IMR-90 (cell line): ENCODE data around the gene CPEB3. TPM values are rescaled to one million over a fixed set of nuclear protein-coding genes. Genes with fewer than 3 reads are reported as not detected.

Experiments
- ATAC-seq: fragments of 200-7000 bp; cut with Tn5 transposase; 2 replicates; pipeline ENCODE4 v1.9.1; 2020; ENCODE audit warnings: low read depth, mild to moderate bottlenecking, moderate library complexity
- BruUV-seq: library from RNA; stranded (reverse); fragments of 400-500 nt; replicated peaks from 2 replicates; lab custom pipeline; 2021; lab: Mats Ljungman, UMichigan
- CTCF ChIA-PET: fragments of 300-600 bp; formaldehyde crosslinking; extraction: SDS; loops from one replicate; lab custom pipeline; 2021; ENCODE audit warnings: antibody characterized with exemption; lab: Yijun Ruan, JAX
- POLR2A ChIA-PET: fragments of 300-600 bp; sonication (Branson Sonifier 250); formaldehyde crosslinking; loops from one replicate; lab custom pipeline; 2022; ENCODE audit warnings: antibody characterized with exemption; ENCODE audit not compliant: unreplicated experiment; lab: Charles Lee
- DNase-seq: peaks from one replicate; pipeline ENCODE4 v3.0.0; 2013
- H2AFZ ChIP-seq: replicated peaks from 2 replicates; pipeline ENCODE3; 2013; ENCODE audit warnings: low read length, mild to moderate bottlenecking; ENCODE audit not compliant: poor library complexity
- H2AK5ac ChIP-seq: 2 replicates; pipeline ENCODE4 v1.6.1; 2013; ENCODE audit warnings: low read depth, low read length, inconsistent platforms
- H2AK9ac ChIP-seq: replicated peaks from 2 replicates; pipeline ENCODE3; 2013; ENCODE audit warnings: mild to moderate bottlenecking, low read depth, low read length, moderate library complexity; ENCODE audit not compliant: poor library complexity
- H2BK120ac ChIP-seq: 2 replicates; pipeline ENCODE4 v1.6.1; 2013; ENCODE audit warnings: low read depth, low read length, inconsistent platforms
- H2BK15ac ChIP-seq: 3 replicates; pipeline ENCODE4 v1.6.1; 2013; ENCODE audit warnings: low read depth, low read length, inconsistent platforms
- H2BK20ac ChIP-seq: 2 replicates; pipeline ENCODE4 v1.6.1; 2013; ENCODE audit warnings: low read depth, mild to moderate bottlenecking, inconsistent platforms, low read length, moderate library complexity
- H2BK5ac ChIP-seq: 2 replicates; pipeline ENCODE4 v1.6.1; 2013; ENCODE audit warnings: mild to moderate bottlenecking, low read depth, low read length, inconsistent platforms; ENCODE audit not compliant: poor library complexity, severe bottlenecking
- H3K14ac ChIP-seq: replicated peaks from 2 replicates; pipeline ENCODE4 v1.6.1; 2013; ENCODE audit warnings: low read depth, low read length, inconsistent platforms
- H3K18ac ChIP-seq: 2 replicates; pipeline ENCODE4 v1.6.1; 2013; ENCODE audit warnings: low read depth, low read length, control low read depth
- H3K23ac ChIP-seq: 2 replicates; pipeline ENCODE4 v1.6.1; 2013; ENCODE audit warnings: low read depth, low read length, inconsistent platforms
- H3K27ac ChIP-seq: 2 replicates; pipeline ENCODE4 v1.5.1; 2013; ENCODE audit warnings: mild to moderate bottlenecking, control low read depth, low read length; ENCODE audit not compliant: insufficient read depth
- H3K27me3 ChIP-seq: 2 replicates; pipeline ENCODE4 v1.6.1; 2013; ENCODE audit warnings: low read length; ENCODE audit not compliant: control insufficient read depth, insufficient read depth
- H3K36me3 ChIP-seq: 2 replicates; pipeline ENCODE4 v1.6.1; 2013; ENCODE audit warnings: low read length, mixed read lengths; ENCODE audit not compliant: control insufficient read depth, insufficient read depth
- H3K4ac ChIP-seq: 2 replicates; pipeline ENCODE4 v1.6.1; 2013; ENCODE audit warnings: low read depth, low read length, inconsistent platforms
- H3K4me1 ChIP-seq: 2 replicates; pipeline ENCODE4 v1.6.1; 2013; ENCODE audit warnings: low read length, mixed read lengths; ENCODE audit not compliant: control insufficient read depth, insufficient read depth
- H3K4me2 ChIP-seq: 2 replicates; pipeline ENCODE4 v1.6.1; 2013; ENCODE audit warnings: low read depth, mild to moderate bottlenecking, control low read depth, low read length, moderate library complexity
- H3K4me3 ChIP-seq: 2 replicates; pipeline ENCODE4 v1.5.1; 2013; ENCODE audit warnings: low read depth, mild to moderate bottlenecking, control low read depth, low read length, moderate library complexity; ENCODE audit not compliant: insufficient read depth
- H3K56ac ChIP-seq: 2 replicates; pipeline ENCODE4 v1.6.1; 2013; ENCODE audit warnings: low read length, inconsistent platforms; ENCODE audit not compliant: insufficient read depth; ENCODE audit errors: extremely low read depth
- H3K79me1 ChIP-seq, 2 experiments: 2 replicates each; pipeline ENCODE4 v1.6.1; 2013; ENCODE audit warnings: low read length in 2 of 2, inconsistent platforms in 1 of 2, low read depth in 1 of 2
- H3K9ac ChIP-seq: 2 replicates; pipeline ENCODE4 v1.6.1; 2013; ENCODE audit warnings: low read depth, low read length, control low read depth
- H3K9me1 ChIP-seq: 2 replicates; pipeline ENCODE4 v1.6.1; 2013; ENCODE audit warnings: low read length, inconsistent platforms; ENCODE audit not compliant: insufficient read depth
- H3K9me3 ChIP-seq: 2 replicates; pipeline ENCODE4 v1.6.1; 2013; ENCODE audit warnings: low read length; ENCODE audit not compliant: control insufficient read depth, insufficient read depth
- H4K20me1 ChIP-seq: 2 replicates; pipeline ENCODE4 v1.6.1; 2013; ENCODE audit warnings: low read length, inconsistent platforms; ENCODE audit not compliant: insufficient read depth
- H4K5ac ChIP-seq: 2 replicates; pipeline ENCODE4 v1.6.1; 2013; ENCODE audit warnings: mild to moderate bottlenecking, low read depth, low read length, control low read depth
- H4K8ac ChIP-seq, 2 experiments: 2 replicates each; pipeline ENCODE4 v1.6.1; 2013; ENCODE audit warnings: low read depth in 2 of 2, low read length in 2 of 2, control low read depth in 1 of 2, inconsistent platforms in 1 of 2
- H4K91ac ChIP-seq: 2 replicates; pipeline ENCODE4 v1.6.1; 2013; ENCODE audit warnings: low read depth, low read length, inconsistent platforms; ENCODE audit not compliant: insufficient read depth
- MXI1 ChIP-seq: IDR thresholded peaks from 2 replicates; pipeline ENCODE4 v1.6.1; 2012; ENCODE audit warnings: low read depth, mild to moderate bottlenecking, low read length, moderate library complexity, borderline replicate concordance
- NFE2L2 ChIP-seq: fragments of 150-350 bp; IDR thresholded peaks from 2 replicates; pipeline ENCODE4 v1.6.1; 2016; ENCODE audit warnings: low read depth, mild to moderate bottlenecking, low read length
- RFX5 ChIP-seq: IDR thresholded peaks from 2 replicates; pipeline ENCODE4 v1.8.0; 2012; ENCODE audit warnings: low read depth, mild to moderate bottlenecking, low read length, moderate library complexity
- WGBS, 2 experiments: methylation state at CpG; one replicate each; pipeline versions ENCODE4 v1.1.5 to v1.1.7; 2013; ENCODE audit warnings: missing lambda C conversion rate in 2 of 2; ENCODE audit not compliant: insufficient read length in 1 of 2; ENCODE audit errors: extremely low coverage in 2 of 2; 5-methylcytosine and 5-hydroxymethylcytosine counted together
- dilution Hi-C: fragments of 300-500 bp; cut with HindIII; formaldehyde crosslinking; loops from one replicate; pipeline ENCODE4 v1.14.3; 2018; ENCODE audit warnings: low sequenced_read_pairs; ENCODE audit not compliant: unreplicated experiment
- in situ Hi-C: fragments of 300-500 bp; cut with MboI; formaldehyde crosslinking; loops from 3 replicates; pipeline ENCODE4 v1.14.3; 2019; ENCODE audit warnings: low sequenced_read_pairs, inconsistent platforms, mixed read lengths
- intact Hi-C: fragments of 100-400 bp; cut with micrococcal nuclease; formaldehyde crosslinking; loops from 2 replicates; pipeline ENCODE4 v1.10.0; 2022
- polyA plus RNA-seq, 3 experiments: library from polyadenylated mRNA; depleted of rRNA; stranded (reverse); fragments of >200 nt; gene quantifications; 2 replicates each; pipeline ENCODE4 v1.2.3, GENCODE V29; 2012; ENCODE audit warnings: low replicate concordance in 1 of 3
- total RNA-seq: library from RNA; depleted of rRNA; stranded (reverse); fragments of >200 nt; gene quantifications from 2 replicates; pipeline ENCODE4 v1.2.3, GENCODE V29; 2012
- TF ChIP-seq, protein P1 (sequence below): fragments of 150-350 bp; IDR thresholded peaks from 2 replicates; pipeline ENCODE4 v1.6.1; 2017; ENCODE audit warnings: mild to moderate bottlenecking, antibody characterized with exemption, low read length, low read depth

Gene CPEB3
- total and polyA plus RNA-seq, 2 of the 4 experiments (the other 2 are of a cell fraction) = 0.18 to 0.36 TPM

- no peak overlapping the region for H3K4me3 ChIP-seq
- H3K56ac ChIP-seq = no peak overlapping the region
- H3K36me3 ChIP-seq = no peaks in the 10 kb centered on the region
- H3K18ac ChIP-seq = no peak overlapping the region
- no peak overlapping the region for H4K8ac ChIP-seq
- no peak for TF ChIP-seq NFE2L2
- TF ChIP-seq, protein P1, sequence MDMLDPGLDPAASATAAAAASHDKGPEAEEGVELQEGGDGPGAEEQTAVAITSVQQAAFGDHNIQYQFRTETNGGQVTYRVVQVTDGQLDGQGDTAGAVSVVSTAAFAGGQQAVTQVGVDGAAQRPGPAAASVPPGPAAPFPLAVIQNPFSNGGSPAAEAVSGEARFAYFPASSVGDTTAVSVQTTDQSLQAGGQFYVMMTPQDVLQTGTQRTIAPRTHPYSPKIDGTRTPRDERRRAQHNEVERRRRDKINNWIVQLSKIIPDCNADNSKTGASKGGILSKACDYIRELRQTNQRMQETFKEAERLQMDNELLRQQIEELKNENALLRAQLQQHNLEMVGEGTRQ = no peak
- TF ChIP-seq MXI1 = no peak
- no peak for TF ChIP-seq RFX5
- H2BK5ac ChIP-seq = no peak overlapping the region
- peaks cover 8% of the 10 kb centered on the region for H4K20me1 ChIP-seq
- H3K9me3 ChIP-seq = no peaks in the 10 kb centered on the region
- H3K4me2 ChIP-seq = no peak overlapping the region
- in situ Hi-C loops = no loop called here
- CTCF ChIA-PET = interaction anchor here (0.6 to 1.1 kb wide), 3 partner anchors 11 to 1590 kb away, joined by 3 to 7 read pairs (median 4); no protein-coding TSS in a partner anchor
- no peak overlapping the region for H2AK5ac ChIP-seq
- WGBS, 2 experiments = no CpG with 5 or more reads among the region's 1 CpG
- H2BK20ac ChIP-seq = no peak overlapping the region
- peaks cover 7% of the 10 kb centered on the region for H3K9me1 ChIP-seq
- DNase-seq = no peak
- no peak for ATAC-seq
- peaks cover 8% of the 10 kb centered on the region for H3K4me1 ChIP-seq
- POLR2A ChIA-PET = no interaction called here
- no peak overlapping the region for H2AK9ac ChIP-seq
- intact Hi-C loops = no loop called here
- no TSS peak for BruUV-seq
- no peak overlapping the region for H2BK120ac ChIP-seq
- H3K14ac ChIP-seq = no peak overlapping the region
- no peak overlapping the region for H4K5ac ChIP-seq
- peaks cover 0 to 4% of the 10 kb centered on the region in 2 experiments; a peak in 1 of 4 replicates for H3K79me1 ChIP-seq
- H3K27ac ChIP-seq = no peak overlapping the region
- no peak overlapping the region for H3K23ac ChIP-seq
- dilution Hi-C loops = no loop called here
- H2BK15ac ChIP-seq = no peak overlapping the region
- no peak overlapping the region for H2AFZ ChIP-seq
- no peak overlapping the region for H3K4ac ChIP-seq
- peaks cover 6% of the 10 kb centered on the region for H3K27me3 ChIP-seq
- no peak overlapping the region for H3K9ac ChIP-seq
- H4K91ac ChIP-seq = no peak overlapping the region
Measured at GRCh38 chr10:92124020-92124419, 166.9 kb downstream of the CPEB3 start.
